Omental fat pad (tissue), 4 donors: ENCODE data around the gene DMRTA1. TPM values are rescaled to one million over a fixed set of nuclear protein-coding genes. Genes with fewer than 3 reads are reported as not detected.
"Not testable (repeated sequence)": the region's sequence is repeated elsewhere in the genome, so short reads cannot be mapped to it uniquely, and the experiment has no call there.

Source experiments
- ATAC-seq: fragments of 150-250 bp; one replicate; pipeline ENCODE4 v1.9.1; 2016; ENCODE audit warnings: mild to moderate bottlenecking, moderate library complexity; ENCODE audit not compliant: low FRiP score
- DNase-seq: peaks from one replicate; pipeline ENCODE4 v3.0.0-alpha.2; 2019; ENCODE audit warnings: low spot score
- total RNA-seq, 4 donors: library from RNA; depleted of rRNA; stranded (reverse); fragments of >200 nt; gene quantifications; one replicate each; pipeline ENCODE4 v1.1.0, GENCODE V29; 2016
- TF ChIP-seq, protein P1 (sequence below), 3 donors: fragments of 450-650 bp; IDR thresholded peaks; one replicate each; pipeline ENCODE4 v1.5.1; 2016 to 2017; ENCODE audit warnings: antibody characterized with exemption in 3 of 3, mild to moderate bottlenecking in 3 of 3, moderate library complexity in 2 of 3

The DMRTA1 gene
- total RNA-seq, 4 donors from 2014 or later: 1.4 to 4.1 (median 2.6) TPM

- TF ChIP-seq, protein P1, sequence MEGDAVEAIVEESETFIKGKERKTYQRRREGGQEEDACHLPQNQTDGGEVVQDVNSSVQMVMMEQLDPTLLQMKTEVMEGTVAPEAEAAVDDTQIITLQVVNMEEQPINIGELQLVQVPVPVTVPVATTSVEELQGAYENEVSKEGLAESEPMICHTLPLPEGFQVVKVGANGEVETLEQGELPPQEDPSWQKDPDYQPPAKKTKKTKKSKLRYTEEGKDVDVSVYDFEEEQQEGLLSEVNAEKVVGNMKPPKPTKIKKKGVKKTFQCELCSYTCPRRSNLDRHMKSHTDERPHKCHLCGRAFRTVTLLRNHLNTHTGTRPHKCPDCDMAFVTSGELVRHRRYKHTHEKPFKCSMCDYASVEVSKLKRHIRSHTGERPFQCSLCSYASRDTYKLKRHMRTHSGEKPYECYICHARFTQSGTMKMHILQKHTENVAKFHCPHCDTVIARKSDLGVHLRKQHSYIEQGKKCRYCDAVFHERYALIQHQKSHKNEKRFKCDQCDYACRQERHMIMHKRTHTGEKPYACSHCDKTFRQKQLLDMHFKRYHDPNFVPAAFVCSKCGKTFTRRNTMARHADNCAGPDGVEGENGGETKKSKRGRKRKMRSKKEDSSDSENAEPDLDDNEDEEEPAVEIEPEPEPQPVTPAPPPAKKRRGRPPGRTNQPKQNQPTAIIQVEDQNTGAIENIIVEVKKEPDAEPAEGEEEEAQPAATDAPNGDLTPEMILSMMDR (IDR thresholded peaks at IDR 0.05): no peak
- ATAC-seq (no peak), DNase-seq (no peak)
Measured at GRCh38 chr9:22457448-22457847, 10.8 kb downstream of the DMRTA1 start.

DNA sequence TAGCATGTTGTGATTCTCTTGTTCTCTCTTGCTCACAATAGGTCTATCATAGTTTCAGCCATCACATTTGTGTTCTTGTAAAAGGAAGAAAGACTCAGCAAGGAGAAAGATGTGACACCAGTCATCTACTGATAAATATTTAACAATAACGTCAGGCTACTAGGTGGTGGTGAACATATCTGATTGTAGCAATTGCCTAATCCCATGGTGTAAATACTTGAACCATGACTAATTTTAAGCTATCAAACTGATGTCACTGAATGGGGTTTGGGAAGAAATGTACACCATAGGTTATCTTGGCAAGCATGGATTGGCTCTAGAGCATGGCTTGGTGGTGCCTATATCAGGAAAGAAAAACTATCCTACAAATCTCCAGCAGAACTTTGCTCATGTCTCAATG, 16.6 kb downstream of the DMRTA1 start:
- ATAC-seq (no peak), DNase-seq (no peak)
- TF ChIP-seq, protein P1 (IDR thresholded peaks at IDR 0.05): no peak

- ATAC-seq (no peak), DNase-seq (no peak)
- TF ChIP-seq, protein P1 (IDR thresholded peaks at IDR 0.05): no peak
Measured at GRCh38 chr9:22469928-22470544, 23.4 kb downstream of the DMRTA1 start.

DNA sequence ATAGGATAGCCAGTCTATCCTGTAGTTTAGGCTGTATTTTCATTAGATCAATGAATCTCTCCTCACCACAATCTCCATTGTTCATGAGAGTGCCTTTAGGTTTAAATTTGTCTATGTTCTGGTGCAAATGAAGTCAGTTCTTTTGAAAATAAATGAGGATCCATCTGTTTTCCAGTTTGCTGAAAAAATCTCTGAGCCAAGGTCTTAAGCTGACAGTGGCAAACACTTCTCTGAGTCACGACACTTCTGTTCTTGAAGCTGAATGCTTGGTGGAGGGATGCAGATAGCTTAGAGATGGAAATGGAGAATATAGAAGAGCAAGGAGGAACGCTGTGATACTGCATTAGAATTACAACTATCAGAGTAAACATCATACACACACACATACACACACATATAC, 34.9 kb downstream of the DMRTA1 start:
- TF ChIP-seq, protein P1 (IDR thresholded peaks at IDR 0.05): no peak
- ATAC-seq: no peak
- no peak for DNase-seq

- TF ChIP-seq, protein P1 (IDR thresholded peaks at IDR 0.05): no peak
- DNase-seq: no peak
- ATAC-seq: no peak
Measured at GRCh38 chr9:22483528-22484070, 37.0 kb downstream of the DMRTA1 start.

DNA sequence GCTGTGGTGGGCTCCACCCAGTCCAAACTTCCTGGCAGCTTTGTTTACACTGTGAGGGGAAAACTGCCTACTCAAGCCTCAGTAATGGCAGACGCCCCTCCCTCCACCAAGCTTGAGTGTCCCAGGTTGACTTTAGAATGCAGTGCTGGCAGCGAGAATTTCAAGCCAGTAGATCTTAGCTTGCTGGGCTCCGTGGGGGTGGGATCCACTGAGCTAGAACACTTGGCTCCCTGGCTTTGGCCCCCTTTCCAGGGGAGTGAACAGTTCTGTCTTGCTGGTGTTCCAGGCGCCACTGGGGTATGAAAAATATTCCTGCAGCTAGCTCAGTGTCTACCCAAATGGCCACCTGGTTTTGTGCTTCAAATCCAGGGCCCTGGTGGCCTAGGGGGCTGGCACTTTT, 49.6 kb downstream of the DMRTA1 start:
- not testable (repeated sequence) for ATAC-seq, DNase-seq
